ENCODE results near the gene KRT86.

- TF ChIP-seq POLR2A (IDR thresholded peaks at IDR 0.05) (no peak), CTCF (IDR thresholded peaks at IDR 0.05 in 8 of 11, conservative IDR thresholded peaks at IDR 0.05 in 3 of 11) (no peak), POLR2AphosphoS5 (IDR thresholded peaks at IDR 0.05) (no peak)
Observed at GRCh38 chr12:52253391-52254179, 20.9 kb upstream of the KRT86 start.

Data from spleen (tissue), 7 donors.